NCI-H146 (cell line): ENCODE results near the gene NEUROG2.

Experiments
- DNase-seq: peaks from one replicate; lab custom pipeline; 2025; lab: John Stamatoyannopoulos, UW

Gene NEUROG2

DNA sequence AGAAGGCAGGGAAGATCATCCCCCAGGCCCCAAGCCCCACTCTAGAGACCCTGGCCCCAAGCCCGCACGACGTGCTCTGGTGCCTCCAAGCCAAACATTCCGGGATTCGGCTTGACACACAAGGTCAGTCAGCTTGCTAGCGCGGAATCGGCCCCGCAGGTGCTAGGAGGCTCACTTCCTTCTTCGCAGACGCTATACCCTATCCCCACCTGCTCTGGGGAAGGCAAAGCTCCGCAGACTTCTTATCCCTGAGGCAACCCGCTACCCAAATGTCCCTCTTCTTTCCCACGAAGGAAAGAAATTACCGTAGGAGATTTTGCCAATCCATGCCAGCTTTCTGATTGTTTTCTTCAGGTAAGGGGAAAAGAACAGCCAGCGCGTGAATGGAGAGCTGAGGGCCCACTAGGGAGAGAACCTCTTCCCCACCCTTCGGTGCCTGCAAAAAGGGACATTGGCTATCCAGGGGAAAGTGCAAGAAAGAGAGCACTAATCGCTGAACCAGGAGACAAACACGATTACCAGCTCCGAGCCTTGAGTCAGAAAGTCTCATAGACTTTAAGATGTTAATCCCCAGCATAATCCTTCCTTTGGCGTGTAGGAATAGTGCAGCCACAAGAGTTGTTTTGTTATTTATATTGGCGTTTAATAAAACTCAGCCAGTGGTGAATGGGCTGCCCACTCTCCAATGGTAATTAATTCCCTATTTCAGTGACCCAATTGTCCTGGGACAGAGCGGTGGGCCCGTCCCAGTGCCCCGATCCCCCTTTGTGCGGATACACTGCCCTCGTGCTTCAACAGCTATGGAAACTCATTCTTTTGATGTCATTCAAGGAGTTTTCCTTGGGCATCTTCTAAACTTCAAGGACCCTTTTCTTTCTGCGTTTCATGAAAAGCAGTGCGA, 5.4 kb upstream of the NEUROG2 start:
- no peak for DNase-seq

DNA sequence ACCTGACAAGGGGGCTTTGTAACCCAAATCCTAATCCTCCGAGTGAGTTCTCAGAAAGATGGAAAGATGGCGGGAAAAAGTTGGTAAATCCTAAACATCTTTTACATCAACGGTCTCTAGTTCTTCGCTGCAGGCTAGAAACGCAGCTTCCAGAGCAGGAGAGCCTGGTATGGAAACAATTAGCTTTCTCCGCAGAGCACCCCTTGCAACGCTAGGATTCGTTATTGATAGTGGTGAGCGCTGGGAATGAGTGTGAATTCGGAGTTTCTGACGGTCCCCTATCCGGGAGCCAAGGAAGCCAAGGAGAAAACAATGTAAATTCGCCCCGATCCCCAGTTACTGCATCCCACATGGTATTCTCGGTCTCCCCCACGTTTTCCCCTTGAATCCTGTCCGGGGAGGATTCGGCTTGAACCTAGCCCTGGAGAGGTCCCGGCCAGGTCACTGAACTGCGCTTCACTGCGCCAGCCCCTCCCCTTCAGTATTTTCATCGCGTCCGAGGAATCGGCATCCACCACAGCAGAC, 4.7 kb upstream of the NEUROG2 start:
- no peak for DNase-seq

DNA sequence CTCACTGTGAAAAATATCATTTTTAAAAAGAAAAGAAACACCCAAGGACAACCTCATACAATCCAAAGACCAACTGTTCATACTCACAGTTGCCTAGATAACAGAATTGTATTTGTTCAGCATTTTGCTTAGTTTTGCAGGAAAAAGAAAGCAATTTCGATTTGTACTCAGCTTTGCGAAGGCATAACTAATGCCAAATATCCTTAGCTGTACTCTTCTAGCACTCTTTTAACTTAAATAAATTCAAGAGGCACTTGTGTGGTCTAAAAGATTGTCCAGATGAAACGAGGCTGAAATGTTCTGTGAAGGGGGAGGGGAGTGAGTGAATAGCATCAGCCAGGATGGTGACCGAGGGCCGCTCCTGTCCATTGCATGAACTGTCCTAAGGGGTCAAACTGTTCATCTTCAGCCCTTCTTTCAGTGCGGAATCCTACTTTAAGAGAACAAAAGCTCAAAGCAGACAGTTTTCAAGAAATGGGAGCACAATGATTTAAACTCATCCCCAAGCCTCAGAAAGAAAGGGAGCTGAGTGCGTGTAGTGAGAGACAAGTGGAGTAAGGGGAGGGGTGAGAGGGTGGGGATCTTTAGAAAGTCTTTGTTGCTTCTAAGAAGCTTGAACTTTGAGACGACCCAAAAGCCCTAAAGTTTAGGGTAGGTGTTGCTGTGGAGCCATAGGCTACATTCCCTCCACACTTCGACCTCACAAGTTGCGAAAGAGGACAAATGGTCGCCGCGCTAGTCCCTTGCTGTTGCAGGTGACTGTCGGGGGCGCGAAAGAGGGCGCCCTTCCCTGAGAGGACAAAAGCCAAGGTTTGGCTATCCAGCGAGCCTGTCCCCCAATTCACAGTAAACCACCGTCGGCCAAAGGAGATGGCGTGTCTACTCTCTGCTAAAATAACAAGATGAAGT, 4.0 kb upstream of the NEUROG2 start:
- DNase-seq: no peak

DNA sequence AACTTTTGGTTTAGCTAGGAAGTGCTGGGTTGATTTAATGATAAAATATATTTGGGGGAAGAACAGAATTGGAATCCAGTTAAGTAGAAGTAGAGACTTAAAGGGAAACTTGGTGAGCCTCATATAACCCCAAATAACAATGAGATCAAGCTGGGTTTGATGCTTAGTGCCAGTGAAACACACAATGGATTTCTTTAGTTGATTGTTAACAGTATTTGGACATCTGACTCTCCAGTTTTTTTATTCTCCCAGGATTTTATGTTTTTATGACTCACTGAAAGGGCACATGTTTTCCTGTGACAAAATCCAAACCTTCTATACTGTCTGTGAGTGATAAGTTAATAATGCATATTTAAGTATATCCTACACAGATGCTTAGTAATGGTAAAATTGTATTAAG, 2.7 kb upstream of the NEUROG2 start:
- no peak for DNase-seq

DNA sequence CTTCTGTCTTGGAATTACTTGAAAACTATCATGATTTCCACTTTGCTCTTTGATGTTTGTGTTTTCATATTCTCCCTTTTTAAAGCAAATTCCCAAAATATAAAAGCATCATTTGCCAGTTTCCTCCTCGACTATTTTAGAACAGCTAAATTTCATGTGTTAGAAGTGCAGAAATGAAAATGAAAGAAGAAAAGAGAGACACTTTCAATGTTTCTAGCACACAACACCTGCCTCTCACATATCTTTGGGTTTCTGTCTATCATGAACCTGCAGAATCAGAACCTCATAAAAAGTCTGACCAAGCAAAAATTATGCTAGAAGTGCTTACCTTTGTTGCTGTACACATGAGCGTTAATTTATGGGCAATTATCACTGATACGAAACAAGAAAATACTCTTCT, 1.9 kb upstream of the NEUROG2 start:
- no peak for DNase-seq

DNA sequence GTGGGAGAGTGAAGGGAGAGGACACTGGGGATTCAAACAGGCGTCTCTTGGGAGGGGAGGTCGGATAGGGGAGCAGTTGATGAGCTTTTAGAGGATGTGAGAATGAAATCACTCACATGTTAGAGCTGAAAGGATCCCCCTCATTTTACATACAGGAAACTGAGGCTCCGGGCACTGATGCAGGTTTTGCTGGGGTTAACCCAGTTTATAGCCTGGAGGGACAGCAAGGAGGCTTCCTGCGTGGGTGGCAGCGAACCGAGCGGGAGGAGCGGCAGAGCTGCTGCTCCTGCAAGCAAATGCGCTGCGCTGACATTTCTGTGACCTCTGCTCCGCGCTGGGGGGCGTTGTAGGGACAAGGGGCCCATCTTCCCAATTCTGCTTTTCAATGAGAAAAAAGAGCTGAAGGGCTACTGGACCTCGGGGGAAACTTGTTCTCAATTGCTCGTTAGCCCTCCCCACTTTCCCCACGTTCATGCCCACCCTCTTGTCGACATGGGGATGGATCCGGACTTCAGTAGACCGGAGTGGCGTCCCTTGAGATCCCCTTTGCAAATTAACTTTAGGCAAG, 1.2 kb upstream of the NEUROG2 start:
- DNase-seq: no peak

DNA sequence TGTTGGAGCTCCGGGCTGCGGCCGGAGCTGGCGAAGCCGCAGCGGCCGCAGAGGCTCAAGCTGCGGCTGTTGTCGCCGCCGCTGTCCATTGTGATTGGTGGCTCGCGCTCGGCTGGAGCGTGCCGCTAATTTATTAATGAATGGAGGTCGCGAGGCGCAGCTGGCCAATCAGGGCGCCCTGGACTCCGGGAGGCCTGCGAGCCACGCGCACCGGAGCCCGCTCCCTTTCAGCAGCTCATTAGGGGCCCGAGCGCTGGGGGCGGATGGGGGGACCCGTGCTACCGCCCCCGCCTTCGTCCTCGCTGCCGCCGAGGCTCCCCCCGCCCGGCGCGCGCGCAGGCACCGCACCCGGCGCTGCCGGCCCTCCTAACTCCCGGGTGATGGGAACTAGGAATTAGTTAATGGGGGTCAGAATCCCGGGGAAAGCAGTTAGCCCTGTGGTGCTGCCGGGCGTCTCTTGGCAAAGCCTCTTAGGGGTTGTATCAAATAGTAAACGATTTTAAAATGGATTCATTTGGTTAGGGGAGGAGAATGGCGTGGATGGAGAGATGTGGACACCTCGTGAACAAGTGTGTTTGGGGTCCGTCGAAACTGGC, 589 bp upstream of the NEUROG2 start:
- peak; percentile 58 for DNase-seq

DNA sequence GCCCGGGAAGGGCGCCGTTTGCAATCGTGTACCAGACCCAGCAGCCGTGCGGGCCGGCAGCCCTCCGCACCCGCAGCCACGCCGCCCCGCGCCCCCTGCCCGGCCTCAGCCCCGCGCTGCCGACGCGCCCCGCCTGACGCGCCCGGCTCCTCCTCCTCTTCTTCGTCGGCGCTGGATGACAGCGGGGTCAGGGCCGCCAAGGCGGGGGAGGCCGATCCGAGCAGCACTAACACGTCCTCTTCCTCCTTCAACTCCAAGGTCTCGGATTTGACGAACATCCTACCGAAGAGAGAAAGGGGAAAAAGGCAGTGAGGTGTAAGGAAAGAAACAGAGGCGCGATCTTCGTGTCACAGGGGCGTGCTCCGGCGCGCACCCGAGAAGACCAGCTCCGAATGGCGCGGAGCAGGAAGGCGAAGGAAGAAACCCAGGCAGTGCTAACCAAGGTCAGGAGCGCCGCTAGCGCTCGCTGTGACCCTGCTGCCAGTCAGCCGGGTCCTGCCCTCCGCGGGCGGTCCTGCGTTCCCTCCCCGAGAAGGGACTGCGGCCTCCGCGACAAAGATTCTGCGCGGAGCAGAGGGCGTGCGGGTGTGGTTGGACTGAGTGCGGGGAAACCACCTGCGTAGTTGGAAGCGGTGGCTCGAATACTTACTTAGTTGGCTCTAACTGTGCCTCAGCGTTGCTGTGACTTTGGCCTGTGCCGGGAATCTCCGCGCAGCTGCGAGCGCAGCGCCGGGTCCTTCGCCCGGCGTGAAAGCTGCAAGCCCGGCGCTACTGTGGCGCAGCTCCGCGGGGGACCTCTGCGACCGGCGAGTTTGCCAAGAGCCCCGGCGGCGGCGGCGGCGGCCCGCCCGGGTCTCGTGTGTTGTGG, 548 bp downstream of the NEUROG2 start:
- DNase-seq: peak; percentile 21

DNA sequence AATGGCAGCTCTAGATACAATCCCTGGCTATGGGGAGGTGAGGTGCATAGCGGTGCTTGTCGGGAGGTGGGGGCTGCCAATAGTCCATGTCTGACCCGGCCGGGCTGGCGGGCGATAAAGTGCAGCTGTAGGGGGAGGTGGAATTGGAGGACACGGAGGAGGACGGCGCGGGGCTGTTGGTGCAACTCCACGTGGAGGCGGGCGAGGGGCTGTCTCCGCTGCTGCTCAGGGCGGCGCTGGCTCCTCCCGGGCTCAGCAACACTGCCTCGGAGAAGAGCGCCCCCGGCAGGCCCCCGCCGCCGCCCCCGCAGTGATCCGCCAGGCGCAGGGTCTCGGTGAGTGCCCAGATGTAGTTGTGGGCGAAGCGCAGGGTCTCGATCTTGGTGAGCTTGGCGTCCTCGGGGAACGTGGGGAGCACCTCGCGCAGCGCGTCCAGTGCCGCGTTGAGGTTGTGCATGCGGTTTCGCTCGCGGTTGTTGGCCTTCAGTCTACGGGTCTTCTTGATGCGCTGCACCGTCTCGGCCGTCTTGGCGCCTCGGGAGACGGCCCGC, 1.3 kb downstream of the NEUROG2 start:
- DNase-seq: peak; percentile 20

DNA sequence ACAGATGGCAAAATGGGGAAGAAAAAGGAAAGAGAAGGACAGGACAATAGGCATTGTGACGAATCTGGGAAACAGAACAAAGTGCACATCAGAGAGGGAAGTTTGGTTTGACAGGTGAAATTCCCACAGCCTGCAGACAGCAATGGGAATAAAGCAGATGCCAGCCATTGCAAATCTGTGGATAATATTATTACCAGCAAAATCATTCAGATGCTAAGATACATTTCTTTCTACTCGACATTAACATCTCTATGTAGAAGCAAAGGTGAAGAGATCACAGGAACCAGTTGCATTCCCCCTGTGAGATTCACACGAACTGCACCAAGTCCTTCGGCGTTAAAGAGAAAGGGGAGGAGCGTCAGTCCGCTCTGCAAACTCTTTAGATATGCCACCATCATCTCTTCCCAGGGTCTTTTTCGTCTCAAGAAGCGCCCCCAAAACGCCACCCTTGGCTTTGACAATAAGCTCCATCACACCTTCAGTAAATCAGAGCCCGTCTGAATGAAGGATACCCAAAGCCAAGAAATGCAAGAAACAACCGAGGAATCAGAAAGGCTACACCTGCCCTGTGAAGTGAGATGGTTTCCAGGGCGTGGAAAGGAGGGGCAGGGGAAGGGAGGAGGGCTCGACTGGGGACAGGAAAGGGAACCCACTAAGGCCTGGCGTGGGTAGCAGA, 1.9 kb downstream of the NEUROG2 start:
- no peak for DNase-seq

DNA sequence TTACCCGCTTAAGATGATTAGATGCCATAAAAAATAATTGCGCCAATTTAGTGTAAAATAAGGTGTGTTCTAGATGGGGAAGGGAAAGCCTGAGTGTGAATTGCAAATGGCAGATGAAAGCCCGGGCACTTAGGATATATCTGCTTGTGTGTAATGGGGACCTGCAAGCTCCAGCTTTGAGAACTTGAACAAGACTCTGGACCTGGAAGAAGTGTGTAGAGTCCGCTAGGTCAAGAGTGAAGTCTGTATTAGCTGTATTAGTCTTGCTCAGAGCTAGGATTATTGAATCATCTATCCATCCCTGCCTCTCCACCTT, 4.2 kb downstream of the NEUROG2 start:
- no peak for DNase-seq

DNA sequence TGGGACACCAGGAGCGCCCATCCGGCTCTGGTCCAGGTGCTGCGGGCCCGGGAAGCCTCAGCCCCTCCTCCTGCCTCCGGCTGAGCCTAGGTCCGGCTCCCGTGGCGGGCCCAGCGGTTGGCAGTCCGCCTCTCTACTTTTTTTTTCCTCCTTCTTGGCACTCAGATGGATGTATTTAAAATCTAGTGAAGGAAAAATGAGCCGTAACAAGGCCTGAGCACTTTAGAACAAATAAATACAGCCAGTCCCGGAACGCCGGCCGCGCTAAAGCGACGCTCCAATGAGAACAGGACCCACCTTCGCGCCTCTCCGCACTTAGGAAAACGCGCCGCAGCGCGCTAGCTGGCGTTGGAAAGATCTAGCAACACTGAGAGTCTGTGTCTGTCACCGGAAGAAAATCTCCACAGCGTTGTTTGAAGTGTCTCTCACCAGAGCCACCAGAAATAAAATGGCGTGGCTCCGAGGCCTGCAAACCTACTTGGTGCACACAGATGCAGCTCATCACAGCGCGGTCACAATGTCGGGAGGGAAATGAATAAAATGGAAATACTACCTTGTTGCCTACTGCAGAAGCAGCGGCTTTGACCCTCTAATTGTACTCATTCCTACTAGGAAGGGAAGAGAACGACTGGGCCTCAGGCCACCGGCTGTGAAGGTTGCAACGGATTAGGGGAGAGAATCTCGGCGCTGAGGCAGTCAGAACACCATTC, 4.7 kb downstream of the NEUROG2 start:
- no peak for DNase-seq

DNA sequence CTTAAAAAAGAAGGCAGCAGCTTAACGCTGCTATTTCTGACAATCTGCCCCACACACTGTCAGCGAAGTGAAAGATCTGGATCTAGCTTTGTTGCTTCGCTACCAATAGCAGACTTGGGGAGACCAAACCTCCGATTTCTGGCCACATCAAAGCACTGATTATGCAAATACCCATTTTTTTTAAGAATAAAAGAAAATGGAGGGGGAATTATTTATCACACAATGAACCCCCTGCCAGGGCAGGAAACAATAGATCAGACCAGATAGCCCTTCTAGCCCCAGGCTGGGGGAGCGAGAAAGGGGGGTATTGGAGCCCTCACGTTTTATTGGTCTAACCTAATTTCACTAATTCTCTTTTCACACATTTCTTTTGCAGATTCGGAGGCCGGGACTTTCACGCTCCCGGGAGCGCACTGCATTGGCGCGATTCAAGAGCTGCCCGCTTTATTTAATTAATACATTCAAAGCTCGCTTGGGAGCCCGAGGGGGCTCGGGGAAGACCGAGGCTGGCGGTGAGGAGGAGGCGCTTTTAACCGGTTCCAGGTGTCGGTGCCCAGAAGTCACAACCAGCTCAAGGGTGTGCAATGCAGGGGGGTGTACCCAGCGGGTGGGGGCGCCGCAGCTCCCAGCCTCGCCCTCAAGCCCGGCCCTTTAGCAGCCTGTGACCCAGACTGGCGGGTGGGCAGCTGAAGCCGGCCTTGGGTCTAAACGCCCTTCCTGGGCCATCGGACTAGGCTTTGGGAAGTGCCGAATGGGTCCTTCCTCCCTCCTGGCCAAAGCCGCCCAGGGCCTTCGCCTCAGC, 5.5 kb downstream of the NEUROG2 start:
- peak; percentile 14 for DNase-seq

DNA sequence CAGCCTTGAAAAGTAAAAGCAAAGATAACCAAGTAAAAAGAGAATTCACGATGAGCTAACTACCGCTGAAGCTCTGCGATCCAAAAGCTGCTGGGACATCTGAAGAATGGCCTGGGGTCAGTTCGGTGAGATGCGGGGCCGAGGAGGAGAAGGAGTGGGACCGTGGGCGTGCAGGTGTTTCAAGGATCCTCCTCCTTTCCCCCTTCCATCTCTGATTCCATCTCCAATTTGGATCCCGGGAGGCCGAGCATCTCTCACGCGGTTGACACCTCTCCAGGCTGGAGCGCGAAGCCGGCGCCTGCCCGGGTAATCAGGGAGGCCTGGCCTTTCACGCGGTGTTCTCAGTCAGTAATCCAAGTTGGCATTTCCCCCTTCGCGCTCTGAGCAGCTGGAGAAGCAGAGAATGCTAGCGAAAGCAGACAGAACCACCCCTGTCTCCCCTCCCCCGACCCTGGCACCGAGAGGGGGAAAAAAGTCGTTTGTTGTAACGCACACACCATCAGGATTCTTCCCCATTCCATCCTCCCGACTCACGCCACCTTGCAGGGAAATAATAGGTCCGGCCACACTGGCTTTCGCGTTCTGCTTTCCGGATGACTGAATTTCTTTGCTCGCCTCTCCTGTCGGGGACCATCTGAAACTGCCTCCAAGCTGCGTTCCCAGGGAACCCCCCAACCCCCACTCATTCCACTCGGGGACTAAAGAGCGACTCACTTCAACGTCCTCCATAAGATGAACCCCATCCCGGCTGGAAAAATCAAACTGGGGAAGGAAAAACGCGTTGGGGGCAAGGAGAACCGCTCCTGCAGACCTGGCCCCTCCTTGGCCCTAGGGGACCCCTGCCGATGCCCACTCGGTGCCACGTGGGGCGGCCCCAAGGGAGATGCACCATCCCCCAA, 6.5 kb downstream of the NEUROG2 start:
- peak; percentile 15 for DNase-seq

DNA sequence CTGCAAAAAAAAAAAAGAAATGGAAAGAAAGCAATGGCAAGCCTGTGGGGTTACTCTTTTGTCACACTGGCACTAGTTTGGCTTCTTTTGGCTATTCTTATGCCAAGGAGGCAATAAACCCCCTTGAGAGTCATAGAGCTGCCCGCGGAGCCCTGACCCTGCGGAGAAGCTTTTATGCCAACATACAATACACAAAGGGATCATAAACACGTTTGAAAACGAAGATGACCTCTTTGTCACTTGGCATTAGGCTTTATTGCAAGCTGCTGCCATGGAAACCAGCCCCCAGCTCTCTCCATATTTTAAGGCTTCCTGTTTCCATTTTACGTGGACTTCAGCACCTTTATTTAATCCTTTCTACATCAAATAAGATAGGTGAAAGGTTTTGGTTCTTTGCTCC, 7.6 kb downstream of the NEUROG2 start:
- DNase-seq: peak; percentile 40

DNA sequence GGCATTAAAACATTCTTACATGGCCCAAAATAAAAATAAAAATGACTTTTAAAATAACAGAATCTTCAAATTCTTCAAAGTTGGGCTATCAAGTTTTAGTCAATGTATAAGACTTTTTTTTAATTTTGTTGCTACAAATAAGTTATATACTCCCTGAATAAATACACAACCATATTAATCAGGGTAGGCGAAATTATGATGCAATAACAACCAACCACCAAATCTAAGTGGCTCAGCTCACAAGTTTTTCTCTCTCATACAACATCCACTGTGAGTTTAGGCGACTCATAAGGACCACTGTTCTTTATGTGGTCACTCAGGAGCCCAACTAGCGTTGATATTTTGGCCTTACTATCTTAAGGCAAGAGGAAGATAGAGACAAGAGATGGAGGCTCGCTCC, 11.2 kb downstream of the NEUROG2 start:
- no peak for DNase-seq

DNA sequence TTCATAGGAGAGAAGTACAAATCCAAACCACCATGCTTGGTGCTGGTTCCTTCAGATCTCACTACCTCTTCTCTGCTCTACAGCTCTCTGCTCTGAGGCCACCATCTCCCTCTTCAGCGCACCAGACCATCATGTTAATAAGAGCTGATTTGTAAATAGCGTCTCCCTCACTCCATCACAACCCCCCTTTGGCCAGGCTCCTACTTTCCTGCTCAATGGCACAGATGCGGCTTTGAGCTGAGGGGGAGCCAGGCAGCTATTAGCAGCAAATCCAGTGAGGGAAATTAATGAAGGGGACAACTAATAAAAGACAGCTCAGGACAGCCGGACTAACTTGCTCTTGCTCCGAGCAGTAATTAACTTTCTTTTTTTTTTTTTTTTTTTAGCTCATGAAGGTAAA, 13.1 kb downstream of the NEUROG2 start:
- no peak for DNase-seq

DNA sequence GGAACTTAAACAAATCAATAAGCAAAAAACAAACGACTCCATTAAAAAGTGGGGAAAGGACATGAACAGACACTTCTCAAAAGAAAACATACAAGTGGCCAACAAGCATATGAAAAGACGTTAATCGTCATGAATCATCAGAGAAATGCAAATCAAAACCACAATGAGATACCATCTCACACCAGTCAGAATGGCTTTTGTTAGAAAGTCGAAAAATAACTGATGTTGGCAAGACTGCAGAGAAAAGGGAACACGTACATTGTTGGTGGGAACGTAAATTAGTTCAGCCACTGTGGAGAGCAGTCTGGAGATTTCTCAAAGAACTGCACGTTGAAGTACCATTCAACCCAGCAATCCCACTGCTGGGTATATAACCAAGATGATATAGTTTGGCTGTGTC, 23.7 kb downstream of the NEUROG2 start:
- no peak for DNase-seq
